Epithelial cell of esophagus (primary cell): Measurements from ENCODE around the gene PNPLA2.

Experiments used
- DNase-seq: peaks from one replicate; pipeline ENCODE4 v3.0.0; 2010; ENCODE audit warnings: low read depth
- H3K4me3 ChIP-seq: 2 replicates; pipeline ENCODE4 v1.5.1; 2011; ENCODE audit warnings: mild to moderate bottlenecking, low read length, control low read depth
- TF ChIP-seq, protein P1 (sequence below): IDR thresholded peaks from 2 replicates; pipeline ENCODE4 v1.5.1; 2011; ENCODE audit warnings: low read depth, mild to moderate bottlenecking, low read length, control low read depth, inconsistent platforms; ENCODE audit not compliant: insufficient read depth; ENCODE audit errors: missing control alignments

Gene PNPLA2

GRCh38 chr11:787084-787675 lies 31.5 kb upstream of the PNPLA2 start:
- TF ChIP-seq, protein P1, sequence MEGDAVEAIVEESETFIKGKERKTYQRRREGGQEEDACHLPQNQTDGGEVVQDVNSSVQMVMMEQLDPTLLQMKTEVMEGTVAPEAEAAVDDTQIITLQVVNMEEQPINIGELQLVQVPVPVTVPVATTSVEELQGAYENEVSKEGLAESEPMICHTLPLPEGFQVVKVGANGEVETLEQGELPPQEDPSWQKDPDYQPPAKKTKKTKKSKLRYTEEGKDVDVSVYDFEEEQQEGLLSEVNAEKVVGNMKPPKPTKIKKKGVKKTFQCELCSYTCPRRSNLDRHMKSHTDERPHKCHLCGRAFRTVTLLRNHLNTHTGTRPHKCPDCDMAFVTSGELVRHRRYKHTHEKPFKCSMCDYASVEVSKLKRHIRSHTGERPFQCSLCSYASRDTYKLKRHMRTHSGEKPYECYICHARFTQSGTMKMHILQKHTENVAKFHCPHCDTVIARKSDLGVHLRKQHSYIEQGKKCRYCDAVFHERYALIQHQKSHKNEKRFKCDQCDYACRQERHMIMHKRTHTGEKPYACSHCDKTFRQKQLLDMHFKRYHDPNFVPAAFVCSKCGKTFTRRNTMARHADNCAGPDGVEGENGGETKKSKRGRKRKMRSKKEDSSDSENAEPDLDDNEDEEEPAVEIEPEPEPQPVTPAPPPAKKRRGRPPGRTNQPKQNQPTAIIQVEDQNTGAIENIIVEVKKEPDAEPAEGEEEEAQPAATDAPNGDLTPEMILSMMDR = no peak
- DNase-seq = no peak
- H3K4me3 ChIP-seq = no peak overlapping the region

DNA sequence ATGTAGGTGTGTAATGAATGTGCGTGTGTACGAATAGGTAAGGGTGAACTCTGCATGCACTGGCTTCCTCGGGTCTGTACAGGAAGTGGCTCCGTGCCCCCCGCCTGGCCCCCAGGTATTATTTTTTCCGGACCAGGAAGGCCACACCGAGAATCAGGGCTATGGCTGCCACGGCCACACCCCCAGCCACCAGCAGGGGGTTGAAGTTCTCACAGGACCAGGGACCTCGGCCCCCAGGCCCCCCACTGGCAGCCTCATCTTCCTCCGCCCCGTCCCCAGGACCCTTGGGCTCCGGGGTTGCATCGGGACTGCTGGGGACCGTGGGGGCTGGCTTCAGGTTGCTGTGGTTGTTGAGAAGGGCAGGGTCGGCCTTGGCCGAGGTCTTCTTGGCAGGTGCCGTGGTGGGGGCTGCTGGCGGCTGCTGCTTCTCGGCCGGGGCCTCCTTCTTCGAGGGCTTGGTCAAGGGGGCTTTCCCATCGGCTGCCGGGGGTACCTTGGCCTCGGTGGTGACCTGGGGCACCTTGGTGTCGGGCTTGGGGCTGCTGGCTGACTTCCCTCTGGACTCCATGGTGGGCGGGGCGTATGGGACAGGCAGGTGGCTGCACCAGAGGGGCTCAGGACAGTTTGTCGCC lies 30.6 kb upstream of the PNPLA2 start:
- TF ChIP-seq, protein P1 = no peak

GRCh38 chr11:788953-789940 lies 29.5 kb upstream of the PNPLA2 start:
- TF ChIP-seq, protein P1 = no peak
- no peak overlapping the region for H3K4me3 ChIP-seq
- DNase-seq = no peak

More for the DNA sequence above, 30.6 kb upstream of the PNPLA2 start:
- DNase-seq = no peak
- no peak overlapping the region for H3K4me3 ChIP-seq

DNA sequence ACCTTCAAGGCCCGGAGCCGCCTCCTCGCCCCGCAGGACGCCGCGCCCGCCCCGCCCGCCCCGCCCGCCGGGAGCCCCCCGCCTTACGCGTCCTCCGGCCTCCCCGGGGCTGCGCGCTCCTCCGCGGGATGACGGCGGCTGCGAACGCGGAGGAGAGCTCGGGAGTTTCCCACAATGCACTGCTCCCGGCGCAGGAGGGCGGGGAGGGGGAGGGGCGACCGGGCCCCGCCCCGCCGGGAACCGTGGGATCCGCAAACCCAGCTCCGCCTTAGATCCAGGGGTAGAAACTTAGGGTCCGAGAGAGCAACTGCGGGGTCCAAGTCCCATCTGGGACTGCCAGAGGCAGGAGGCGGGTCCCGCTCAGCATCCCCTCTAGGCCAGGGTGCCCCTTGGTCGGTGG lies 28.8 kb upstream of the PNPLA2 start, which contains the start of gene CEND1:
CEND1 (minus strand) TSS at position 148 of the 400 bp plus-strand sequence. CDS start 1,514 bp downstream, outside the sequence.
- TF ChIP-seq, protein P1 = no peak
- no peak within 1 kb of the TSS for H3K4me3 ChIP-seq
- DNase-seq = peak; percentile 44

GRCh38 chr11:790721-791564 lies 27.8 kb upstream of the PNPLA2 start:
- TF ChIP-seq, protein P1 = no peak
- DNase-seq = no peak
- no peak overlapping the region for H3K4me3 ChIP-seq
